Breast epithelium (tissue), 3 donors: ENCODE data around the gene PREPL.

ENCODE experiments used
- CTCF ChIP-seq, 3 donors: fragments of 450-650 bp; IDR thresholded peaks; one replicate each; pipeline ENCODE4 v1.5.1; 2016 to 2017; ENCODE audit warnings: antibody characterized with exemption in 3 of 3, mild to moderate bottlenecking in 3 of 3, moderate library complexity in 3 of 3
- POLR2A ChIP-seq: fragments of 450-650 bp; IDR thresholded peaks from one replicate; pipeline ENCODE4 v1.6.1; 2016; ENCODE audit warnings: antibody characterized with exemption, mild to moderate bottlenecking, moderate library complexity
- POLR2AphosphoS5 ChIP-seq, 3 donors: sonication (generic); formaldehyde crosslinking; IDR thresholded peaks; one replicate each; pipeline ENCODE4 v1.6.1; 2017; ENCODE audit warnings: antibody characterized with exemption in 3 of 3

- no peak for TF ChIP-seq POLR2A
- no peak for TF ChIP-seq CTCF (IDR thresholded peaks at IDR 0.05)
- TF ChIP-seq POLR2AphosphoS5 (IDR thresholded peaks at IDR 0.05), result no peak
Measured at GRCh38 chr2:44277541-44277940, 83.8 kb downstream of the PREPL start.
